Psoas muscle (tissue), 8 donors: ENCODE measurements around the gene TAPT1. TPM values are rescaled to one million over a fixed set of nuclear protein-coding genes. Genes with fewer than 3 reads are reported as not detected.

Source experiments
- ATAC-seq, 4 donors: fragments of 200-7000 bp; cut with Tn5 transposase; one replicate each; pipeline ENCODE4 v1.9.1; 2020; ENCODE audit warnings: moderate library complexity in 3 of 4, mild to moderate bottlenecking in 2 of 4
- DNase-seq, 2 donors: peaks; one replicate each; pipeline ENCODE4 v3.0.0-alpha.2; 2020
- H3K27ac ChIP-seq: fragments of 200-600 bp; one replicate; pipeline ENCODE4 v1.8.0; 2022
- H3K27me3 ChIP-seq, 3 donors: fragments of 200-600 bp in 1 of 3; one replicate each; pipeline versions ENCODE4 v1.6.1 to v1.8.0; 2013 to 2022; ENCODE audit warnings: low read length in 2 of 3, mild to moderate bottlenecking in 2 of 3, moderate library complexity in 1 of 3; ENCODE audit not compliant: insufficient read depth in 3 of 3
- H3K36me3 ChIP-seq, 2 donors: fragments of 200-600 bp in 1 of 2; one replicate each; pipeline versions ENCODE4 v1.6.1 to v1.8.0; 2013 to 2022; ENCODE audit warnings: low read depth in 1 of 2, mild to moderate bottlenecking in 1 of 2, moderate library complexity in 1 of 2; ENCODE audit not compliant: insufficient read depth in 1 of 2
- H3K4me1 ChIP-seq: fragments of 200-600 bp; one replicate; pipeline ENCODE4 v1.8.0; 2022
- H3K4me3 ChIP-seq: fragments of 200-600 bp; one replicate; pipeline ENCODE4 v1.8.0; 2022; ENCODE audit warnings: mild to moderate bottlenecking
- H3K9me3 ChIP-seq: fragments of 200-600 bp; one replicate; pipeline ENCODE4 v1.8.0; 2022
- WGBS, 3 donors: extraction: QIAGEN DNeasy Blood & Tissue Kit; methylation state at CpG; one replicate each; pipeline versions ENCODE4 v1.1.6 to v1.1.7; 2013; 5-methylcytosine and 5-hydroxymethylcytosine counted together
- intact Hi-C, 2 donors: fragments of 100-400 bp; cut with DNase I; formaldehyde crosslinking; loops; one replicate each; pipeline versions ENCODE4 v1.11.0 to v1.14.2; 2022
- polyA plus RNA-seq, 3 donors: library from polyadenylated mRNA; stranded (reverse); fragments of 200-250 nt; gene quantifications; one replicate each; pipeline ENCODE4 v1.2.3, GENCODE V29; 2013
- total RNA-seq, 4 donors: library from RNA; stranded (reverse); fragmentation: NEBNext Ultra II Directional in 2 of 4; extraction: Animal tissue kit (Norgen Biotek cat#: 25700) in 2 of 4; gene quantifications; one replicate each; pipeline versions ENCODE4 v1.2.1 to v1.2.4, GENCODE V29; 2021 to 2023
- TF ChIP-seq, protein P1 (sequence below): fragments of 200-600 bp; IDR thresholded peaks from one replicate; pipeline ENCODE4 v1.8.0; 2022; ENCODE audit warnings: antibody characterized with exemption
- donor health status: healthy with polysubstance abuse.
- donor health status: DM: no; HTN: no; CAD: no; lungs with moderate emphysema.
- donor health status: Bipolar disorder and iron deficiency.
- donor health status: healthy.
- donor health status: DM: yes; HTN: yes; CAD: no.
- donor health status: DM: no; HTN: no; CAD: no.
- donor health status: DM: no; HTN: no; CAD: no.
- donor health status: DM: yes; HTN: yes; CAD: no.

TAPT1 gene
- total and polyA plus RNA-seq, 7 donors: 14.2 to 101 (median 46.9) TPM

GRCh38 chr4:16225167-16225862, 956 bp downstream of the TAPT1 start:
- peak overlapping the region; percentile 98 for H3K27ac ChIP-seq
- WGBS, 3 donors: 2 to 5% (median 5%) methylated on average over 6 of the region's 6 CpGs

GRCh38 chr4:16224264-16225166, 1.8 kb downstream of the TAPT1 start:
- TF ChIP-seq, protein P1, sequence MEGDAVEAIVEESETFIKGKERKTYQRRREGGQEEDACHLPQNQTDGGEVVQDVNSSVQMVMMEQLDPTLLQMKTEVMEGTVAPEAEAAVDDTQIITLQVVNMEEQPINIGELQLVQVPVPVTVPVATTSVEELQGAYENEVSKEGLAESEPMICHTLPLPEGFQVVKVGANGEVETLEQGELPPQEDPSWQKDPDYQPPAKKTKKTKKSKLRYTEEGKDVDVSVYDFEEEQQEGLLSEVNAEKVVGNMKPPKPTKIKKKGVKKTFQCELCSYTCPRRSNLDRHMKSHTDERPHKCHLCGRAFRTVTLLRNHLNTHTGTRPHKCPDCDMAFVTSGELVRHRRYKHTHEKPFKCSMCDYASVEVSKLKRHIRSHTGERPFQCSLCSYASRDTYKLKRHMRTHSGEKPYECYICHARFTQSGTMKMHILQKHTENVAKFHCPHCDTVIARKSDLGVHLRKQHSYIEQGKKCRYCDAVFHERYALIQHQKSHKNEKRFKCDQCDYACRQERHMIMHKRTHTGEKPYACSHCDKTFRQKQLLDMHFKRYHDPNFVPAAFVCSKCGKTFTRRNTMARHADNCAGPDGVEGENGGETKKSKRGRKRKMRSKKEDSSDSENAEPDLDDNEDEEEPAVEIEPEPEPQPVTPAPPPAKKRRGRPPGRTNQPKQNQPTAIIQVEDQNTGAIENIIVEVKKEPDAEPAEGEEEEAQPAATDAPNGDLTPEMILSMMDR: no peak
- Histone ChIP-seq H3K9me3 (no peaks in the 10 kb centered on the region), H3K36me3 (peaks cover 0 to 4% of the 10 kb centered on the region in 2 donors), H3K27me3 (no peaks in the 10 kb centered on the region), H3K4me3 (peak overlapping the region; percentile 86), H3K4me1 (peaks cover 56% of the 10 kb centered on the region), H3K27ac (peak overlapping the region; percentile 98)
- ATAC-seq (no peak), DNase-seq (no peak)
- 36 to 47% (median 38%) methylated on average over 6 of the region's 6 CpGs for WGBS, 3 donors
- intact Hi-C loops: loop anchor here (5.0 to 10.0 kb wide), 2 partner anchors 38 to 420 kb away; no protein-coding TSS in a partner anchor

More at GRCh38 chr4:16225167-16225862, 956 bp downstream of the TAPT1 start:
- ATAC-seq: no peak
- intact Hi-C loops: loop anchor here (5.0 to 10.0 kb wide), 2 partner anchors 37 to 421 kb away; no protein-coding TSS in a partner anchor
- TF ChIP-seq, protein P1: no peak
- no peaks in the 10 kb centered on the region for H3K36me3 ChIP-seq
- peaks cover 51% of the 10 kb centered on the region for H3K4me1 ChIP-seq
- no peak for DNase-seq
- H3K4me3 ChIP-seq: peak overlapping the region; percentile 86
- H3K9me3 ChIP-seq: no peaks in the 10 kb centered on the region
- no peaks in the 10 kb centered on the region for H3K27me3 ChIP-seq

GRCh38 chr4:16222957-16223527, 3.2 kb downstream of the TAPT1 start:
- Histone ChIP-seq H3K27ac (peak overlapping the region; percentile 98), H3K9me3 (no peaks in the 10 kb centered on the region), H3K27me3 (no peaks in the 10 kb centered on the region), H3K36me3 (peaks cover 0 to 4% of the 10 kb centered on the region in 2 donors), H3K4me3 (peak overlapping the region; percentile 86), H3K4me1 (peaks cover 69% of the 10 kb centered on the region)
- ATAC-seq (peak in 1 of 4 donors; percentile 38), DNase-seq (no peak)
- intact Hi-C loops: loop anchor here (10.0 kb wide), 1 partner anchor 418 kb away; no protein-coding TSS in a partner anchor
- TF ChIP-seq, protein P1: no peak

- ATAC-seq (no peak), DNase-seq (no peak)
- Histone ChIP-seq H3K27ac (no peak overlapping the region), H3K27me3 (no peaks in the 10 kb centered on the region), H3K9me3 (no peaks in the 10 kb centered on the region), H3K4me3 (no peak overlapping the region), H3K36me3 (peaks cover 0 to 7% of the 10 kb centered on the region in 2 donors), H3K4me1 (peaks cover 85% of the 10 kb centered on the region)
- intact Hi-C loops: no loop called here
- TF ChIP-seq, protein P1: no peak
These were observed 7.3 kb downstream of the TAPT1 start for GRCh38 chr4:16218950-16219349.
